H4 (cell line): Measurements from ENCODE around the gene MAP3K8. TPM values are rescaled to one million over a fixed set of nuclear protein-coding genes. Genes with fewer than 3 reads are reported as not detected.

Source experiments
- total RNA-seq: library from RNA; depleted of rRNA; stranded (reverse); fragments of >200 nt; shearing (Covaris generic); gene quantifications from 2 replicates; pipeline ENCODE4 v1.2.3, GENCODE V29; 2014; rRNA removed

Gene MAP3K8
- total RNA-seq, 1 experiment from 2014 or later, result 3.3 TPM

Other genes starting within 250 kb of the MAP3K8 start
- gene MTPAP, start 84.9 kb upstream of the MAP3K8 start, total RNA-seq, result 10.5 and 17.1 TPM in 2 replicates
- not detected in 2 replicates for gene LYZL2, start 195.6 kb downstream of the MAP3K8 start, total RNA-seq